Activated T-cell treated with anti-CD3 and anti-CD28 coated beads for 48 hours (primary cell): Measurements from ENCODE around the gene MEN1.
"Not testable (repeated sequence)": the region's sequence is repeated elsewhere in the genome, so short reads cannot be mapped to it uniquely, and the experiment has no call there.

Source experiments
- DNase-seq: peaks from one replicate; pipeline ENCODE4 v3.0.0-alpha.2; 2020; ENCODE audit warnings: low read depth

Gene MEN1

GRCh38 chr11:64845776-64846129 is 35.4 kb upstream of the MEN1 start:
- not testable (repeated sequence) for DNase-seq

DNA sequence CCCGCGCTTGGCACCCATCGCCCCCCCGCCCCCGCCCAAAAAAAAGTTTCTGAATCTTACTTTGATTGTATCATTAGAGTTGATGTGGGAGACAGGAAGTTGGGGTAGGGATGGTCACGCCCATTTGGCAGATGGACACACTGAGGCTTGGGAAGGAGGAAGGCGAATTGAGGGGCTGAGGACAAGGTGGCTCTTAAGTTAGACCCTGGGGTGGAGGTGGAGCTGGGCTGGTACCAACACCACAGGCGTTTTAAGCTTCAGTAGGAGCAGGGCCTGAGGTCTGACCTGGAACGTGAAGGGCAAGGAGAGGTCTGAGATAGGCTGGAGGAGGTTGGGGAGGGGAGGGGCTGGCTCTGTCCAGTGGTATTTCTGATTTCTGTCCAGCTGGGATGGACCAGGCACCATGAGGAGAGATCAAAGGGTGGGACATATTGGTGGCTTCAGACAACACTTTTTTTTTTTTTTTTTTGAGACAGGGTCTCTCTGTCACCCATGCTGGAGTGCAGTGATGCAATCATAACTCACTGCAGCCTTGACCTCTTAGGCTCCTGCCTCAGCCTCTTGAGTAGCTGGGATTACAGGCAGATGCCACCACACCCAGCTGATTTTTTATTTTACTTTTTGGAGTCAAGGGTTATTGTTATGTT is 34.9 kb upstream of the MEN1 start:
- no peak for DNase-seq

GRCh38 chr11:64844330-64845128 is 34.2 kb upstream of the MEN1 start, which contains the start of gene CDC42BPG:
Gene CDC42BPG (minus strand): TSS chr11:64844653. CDS start chr11:64844569, 84 bp downstream.
- peak; percentile 59 for DNase-seq

DNA sequence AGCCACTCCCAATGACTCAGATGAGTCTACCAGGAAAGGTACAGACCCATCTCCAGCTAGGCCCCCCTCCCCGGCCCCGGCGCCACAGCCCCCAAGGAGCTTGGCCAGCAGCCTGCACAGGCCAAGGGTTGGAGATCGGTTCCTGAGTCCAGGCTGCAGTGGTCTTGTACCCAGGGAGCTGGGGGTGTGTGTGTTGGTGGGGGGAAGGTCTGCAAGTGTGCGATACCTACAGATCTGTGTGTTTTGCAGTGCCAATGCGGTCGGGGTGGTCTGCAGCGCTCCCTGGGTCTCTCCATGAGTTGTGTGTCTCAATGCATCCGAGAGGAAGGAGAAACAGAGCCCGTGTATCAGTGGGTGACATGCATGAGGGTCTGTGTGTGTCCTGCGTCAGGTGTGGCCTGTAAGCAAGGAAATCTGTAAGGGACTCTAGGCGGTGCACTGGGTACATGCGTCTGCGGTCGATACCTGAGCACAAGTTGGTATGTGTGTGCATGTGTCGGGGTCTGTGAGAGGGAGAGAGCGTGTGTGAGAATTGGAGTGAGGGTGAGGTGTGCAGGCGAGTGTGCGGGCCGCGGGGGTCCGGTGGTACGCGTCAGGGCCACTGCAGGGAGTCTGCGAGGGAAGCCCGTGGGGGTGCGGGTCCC is 33.5 kb upstream of the MEN1 start:
- no peak for DNase-seq

DNA sequence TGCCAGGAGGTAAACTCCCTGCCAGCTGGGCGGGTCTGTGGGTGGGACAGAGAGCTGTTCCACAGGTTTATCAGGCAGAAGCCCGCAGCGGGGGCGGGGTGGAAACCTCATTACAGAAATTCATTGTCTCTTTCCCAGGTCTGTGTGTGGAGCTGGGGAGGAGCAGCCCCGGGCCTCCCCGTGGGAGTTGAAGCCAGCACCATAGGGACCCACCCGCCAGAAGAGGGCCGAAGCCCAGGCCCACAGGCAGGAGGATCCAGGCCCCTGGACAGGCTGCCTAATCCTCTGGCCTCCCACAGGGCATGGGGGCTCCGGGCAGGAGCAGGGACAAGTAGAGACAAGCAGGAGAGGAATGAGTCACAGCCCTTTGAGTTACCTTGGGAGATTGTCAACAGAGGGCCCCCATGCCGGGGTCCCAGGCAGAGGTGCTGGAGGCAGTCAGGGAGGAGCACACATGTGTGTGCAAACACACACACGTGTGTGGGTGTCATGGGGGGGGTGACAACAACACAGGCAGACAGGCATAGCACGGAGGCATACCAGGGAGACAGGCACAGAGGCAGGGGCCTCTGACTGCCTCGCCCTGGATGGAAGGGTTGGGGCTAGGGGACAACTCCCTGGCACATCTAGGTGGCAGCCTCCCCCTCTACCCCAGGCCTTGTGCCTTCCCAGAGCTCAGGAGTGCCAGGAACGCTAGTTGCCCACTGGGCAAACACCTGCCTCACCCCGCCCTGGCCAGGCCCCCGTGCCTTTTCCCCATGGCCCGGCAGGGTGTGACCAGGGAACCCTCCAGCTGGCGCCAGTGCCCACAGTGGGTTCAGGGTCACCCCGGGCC is 32.7 kb upstream of the MEN1 start:
- no peak for DNase-seq

GRCh38 chr11:64842366-64842759 is 32.0 kb upstream of the MEN1 start:
- no peak for DNase-seq

DNA sequence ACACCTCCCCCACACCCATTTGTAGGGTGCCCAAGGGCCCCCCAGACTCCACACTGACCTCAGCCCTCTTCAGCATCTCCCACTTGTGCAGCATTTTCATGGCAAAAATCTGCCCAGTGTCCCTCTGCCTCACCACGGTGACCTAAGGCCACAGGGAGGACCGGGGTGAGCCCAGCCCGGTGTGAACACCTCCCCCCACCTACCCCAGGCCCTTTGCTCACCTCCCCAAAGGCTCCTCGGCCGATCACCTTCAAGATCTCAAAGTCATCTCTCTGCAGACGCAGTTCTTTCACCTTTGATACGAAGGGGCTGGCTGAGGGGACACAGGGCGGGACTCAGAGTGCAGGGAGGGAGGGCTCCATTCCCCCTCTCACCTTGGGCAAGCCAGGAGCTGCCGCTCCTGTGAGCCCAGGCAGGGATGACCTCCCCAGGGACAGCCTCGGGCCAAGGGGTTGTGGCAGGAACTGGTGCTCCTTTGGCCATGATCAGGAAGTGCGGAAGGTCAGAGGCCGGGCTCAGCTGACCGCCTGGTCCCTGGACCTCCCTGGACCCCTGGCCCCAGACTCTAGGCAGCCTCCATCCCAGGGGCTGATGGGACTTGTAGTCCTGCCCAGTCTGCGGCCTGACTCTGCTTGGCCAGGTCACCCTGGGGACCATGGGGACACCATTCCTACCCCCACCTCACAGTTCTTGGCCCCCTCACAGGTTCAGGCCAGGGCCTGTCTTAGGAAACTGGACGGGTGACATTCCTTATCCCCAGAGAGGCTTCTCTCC is 31.4 kb upstream of the MEN1 start:
- DNase-seq: no peak

- DNase-seq: no peak
Measured at GRCh38 chr11:64839887-64840782, 29.8 kb upstream of the MEN1 start.

DNA sequence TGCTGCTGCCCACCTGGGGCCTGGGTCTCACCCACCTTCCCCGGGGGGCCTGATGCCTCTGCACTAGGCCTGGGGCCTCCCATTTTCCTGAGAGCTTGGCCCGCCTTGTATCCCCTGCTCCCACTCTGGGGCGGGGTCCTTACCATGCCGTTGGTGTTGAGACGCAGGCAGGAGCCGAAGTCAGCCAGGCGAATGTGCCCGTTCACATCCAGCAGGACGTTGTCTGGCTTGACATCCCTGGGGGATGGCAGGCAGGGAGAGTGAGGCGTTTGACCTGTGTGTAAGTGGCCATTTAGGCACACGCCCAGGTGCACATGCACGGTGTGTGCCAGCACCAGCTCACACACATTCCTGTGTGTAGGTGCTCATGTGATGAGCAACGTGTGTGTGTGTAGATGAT is 29.0 kb upstream of the MEN1 start:
- no peak for DNase-seq

- DNase-seq: no peak
Measured at GRCh38 chr11:64838600-64839334, 28.4 kb upstream of the MEN1 start.

DNA sequence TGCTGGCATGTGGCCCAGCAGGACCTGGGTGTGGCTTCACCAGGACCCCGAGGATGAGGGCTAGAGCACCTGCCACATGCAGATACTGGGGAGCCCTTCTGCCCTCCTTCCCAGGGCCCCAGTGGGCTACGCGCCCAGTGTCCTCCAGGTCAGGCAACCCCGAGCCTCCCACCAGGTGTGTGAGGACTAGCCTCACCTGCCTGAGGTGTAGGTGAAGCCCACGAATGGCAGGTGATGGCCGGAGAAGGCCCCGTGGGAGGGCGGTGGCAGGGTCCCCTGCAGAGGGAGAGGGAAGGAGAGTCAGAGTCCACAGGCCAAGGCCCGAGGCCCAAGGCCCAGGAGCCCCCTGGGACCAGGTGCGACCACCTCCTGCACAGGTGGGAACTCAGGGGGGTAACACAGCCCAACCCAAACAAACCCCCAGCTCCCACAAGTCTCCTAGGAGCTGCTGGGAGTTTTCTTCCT is 27.6 kb upstream of the MEN1 start:
- DNase-seq: no peak

GRCh38 chr11:64836448-64837072 is 26.2 kb upstream of the MEN1 start:
- DNase-seq: no peak

DNA sequence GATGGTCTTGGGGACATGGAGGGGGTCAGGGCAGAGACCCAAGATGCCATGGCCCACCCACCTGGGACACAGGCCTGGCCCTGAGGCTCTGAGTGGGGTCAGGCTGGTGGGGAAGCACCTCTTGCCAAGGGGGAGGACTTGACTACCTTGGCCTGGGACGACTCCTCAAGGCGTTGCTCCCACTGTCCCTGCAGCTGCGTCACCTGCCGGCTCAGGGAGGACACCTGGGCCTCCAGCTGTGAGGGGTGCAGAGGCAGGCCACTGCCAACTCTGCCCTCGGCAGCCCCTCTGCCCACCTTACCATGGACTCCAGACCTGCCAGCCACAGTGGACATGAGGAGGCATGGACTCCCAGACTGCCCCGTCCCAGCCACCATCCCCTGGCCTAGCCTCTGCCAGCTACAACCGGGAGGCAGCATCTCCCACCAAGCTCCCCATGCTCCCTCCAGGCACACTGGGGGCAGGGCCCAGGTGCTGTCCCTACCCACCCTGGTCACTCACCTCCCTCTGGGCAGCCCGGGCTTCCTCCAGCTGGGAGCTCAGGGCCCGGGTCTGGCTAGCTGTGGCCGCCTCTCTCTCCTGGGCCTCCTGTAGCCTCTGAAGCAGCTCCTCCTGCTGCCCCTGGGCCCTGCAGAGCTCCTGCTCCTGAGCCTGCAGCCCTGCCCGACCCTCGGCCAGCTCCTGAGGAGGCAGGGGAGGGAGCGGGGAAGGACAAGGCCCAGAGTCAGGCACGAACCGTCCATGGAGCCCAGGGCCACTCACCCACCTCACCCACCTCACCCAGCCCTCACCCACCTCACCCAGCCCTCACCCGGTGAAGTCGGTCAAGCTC is 25.5 kb upstream of the MEN1 start:
- DNase-seq: no peak

- no peak for DNase-seq
Measured at GRCh38 chr11:64834723-64835615, 24.6 kb upstream of the MEN1 start.

- DNase-seq: no peak
Measured at GRCh38 chr11:64834031-64834722, 23.8 kb upstream of the MEN1 start.

- no peak for DNase-seq
Measured at GRCh38 chr11:64833509-64833908, 23.2 kb upstream of the MEN1 start.

DNA sequence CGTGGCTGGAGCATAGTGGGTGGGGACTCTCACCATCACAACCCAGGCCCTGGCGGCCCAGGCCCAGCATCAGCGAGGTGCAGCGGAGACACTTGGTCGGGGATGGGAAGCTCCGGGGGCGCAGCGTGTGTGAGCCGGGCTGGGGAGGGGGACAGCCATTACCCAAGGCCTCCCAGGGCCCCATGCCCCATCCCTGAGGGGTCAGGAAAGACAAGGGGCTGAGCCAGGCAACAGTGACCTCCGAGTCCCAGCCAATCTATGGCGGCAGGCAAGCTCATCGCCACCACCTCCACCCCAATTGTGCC is 22.8 kb upstream of the MEN1 start:
- DNase-seq: no peak
